GM19468 (cell line): ENCODE measurements around the gene TMEM184B.
"Not testable (repeated sequence)": the region's sequence is repeated elsewhere in the genome, so short reads cannot be mapped to it uniquely, and the experiment has no call there.

ENCODE experiments used
- ATAC-seq: cut with Tn5 transposase; IDR thresholded peaks from one replicate; pipeline ENCODE4 v1.9.1; 2021; ENCODE audit warnings: mild to moderate bottlenecking, moderate library complexity, moderate number of reproducible peaks; ENCODE audit not compliant: unreplicated experiment; ENCODE audit errors: extremely low read depth

The TMEM184B gene

GRCh38 chr22:38191055-38191454, 81.8 kb downstream of the TMEM184B start:
- no peak for ATAC-seq

GRCh38 chr22:38190581-38190980, 82.2 kb downstream of the TMEM184B start:
- ATAC-seq, result no peak

- ATAC-seq, result no peak
Measured at GRCh38 chr22:38189104-38189503, 83.7 kb downstream of the TMEM184B start.

GRCh38 chr22:38187413-38188212, 85.2 kb downstream of the TMEM184B start:
- no peak for ATAC-seq

GRCh38 chr22:38186429-38186828, 86.4 kb downstream of the TMEM184B start:
- no peak for ATAC-seq

GRCh38 chr22:38184788-38185187, 88.0 kb downstream of the TMEM184B start:
- no peak for ATAC-seq

GRCh38 chr22:38181453-38182200, 91.2 kb downstream of the TMEM184B start, which contains the start of gene PLA2G6:
Gene PLA2G6 (minus strand): TSS chr22:38181830. CDS start chr22:38169426, 12,404 bp downstream.
- peak; percentile 89 for ATAC-seq

GRCh38 chr22:38180841-38181452, 91.9 kb downstream of the TMEM184B start:
- no peak for ATAC-seq

- ATAC-seq, result not testable (repeated sequence)
Measured at GRCh38 chr22:38178605-38178937, 94.2 kb downstream of the TMEM184B start.

GRCh38 chr22:38177926-38178604, 94.7 kb downstream of the TMEM184B start:
- no peak for ATAC-seq

GRCh38 chr22:38177571-38177925, 95.3 kb downstream of the TMEM184B start:
- not testable (repeated sequence) for ATAC-seq

GRCh38 chr22:38177044-38177443, 95.8 kb downstream of the TMEM184B start:
- no peak for ATAC-seq

- ATAC-seq, result peak; percentile 26
Measured at GRCh38 chr22:38176170-38176741, 96.6 kb downstream of the TMEM184B start.

- no peak for ATAC-seq
Measured at GRCh38 chr22:38175206-38176118, 97.3 kb downstream of the TMEM184B start.

GRCh38 chr22:38174626-38175025, 98.2 kb downstream of the TMEM184B start:
- ATAC-seq, result no peak

- no peak for ATAC-seq
Measured at GRCh38 chr22:38173641-38173906, 99.2 kb downstream of the TMEM184B start.

- ATAC-seq, result no peak
Measured at GRCh38 chr22:38172832-38173640, 99.8 kb downstream of the TMEM184B start.

- no peak for ATAC-seq
Measured at GRCh38 chr22:38171927-38172831, 100.6 kb downstream of the TMEM184B start.
